ENCODE data around the gene DEAF1. TPM values are rescaled to one million over a fixed set of nuclear protein-coding genes. Genes with fewer than 3 reads are reported as not detected.
"Not testable (repeated sequence)": the region's sequence is repeated elsewhere in the genome, so short reads cannot be mapped to it uniquely, and the experiment has no call there.

DEAF1 gene, protein sequence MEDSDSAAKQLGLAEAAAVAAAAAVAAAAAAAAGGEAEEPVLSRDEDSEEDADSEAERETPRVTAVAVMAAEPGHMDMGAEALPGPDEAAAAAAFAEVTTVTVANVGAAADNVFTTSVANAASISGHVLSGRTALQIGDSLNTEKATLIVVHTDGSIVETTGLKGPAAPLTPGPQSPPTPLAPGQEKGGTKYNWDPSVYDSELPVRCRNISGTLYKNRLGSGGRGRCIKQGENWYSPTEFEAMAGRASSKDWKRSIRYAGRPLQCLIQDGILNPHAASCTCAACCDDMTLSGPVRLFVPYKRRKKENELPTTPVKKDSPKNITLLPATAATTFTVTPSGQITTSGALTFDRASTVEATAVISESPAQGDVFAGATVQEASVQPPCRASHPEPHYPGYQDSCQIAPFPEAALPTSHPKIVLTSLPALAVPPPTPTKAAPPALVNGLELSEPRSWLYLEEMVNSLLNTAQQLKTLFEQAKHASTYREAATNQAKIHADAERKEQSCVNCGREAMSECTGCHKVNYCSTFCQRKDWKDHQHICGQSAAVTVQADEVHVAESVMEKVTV
- 10 to 100 TPM; 15.8 to 28.0 TPM for total RNA-seq

- intact Hi-C loops (cut with DNase I), result no loop called here
- ATAC-seq, result peak; percentile 87
- WGBS, 2 donors, result 3 to 20% methylated on average over 1 to 72 of the region's 103 CpGs
Measured at GRCh38 chr11:694563-695287, at the start of gene DEAF1. Gene DEAF1 (minus strand): TSS chr11:695222. CDS start chr11:695047, 175 bp downstream.

GRCh38 chr11:742571-743201, 47.7 kb upstream of the DEAF1 start:
- peaks cover 11% of the 10 kb centered on the region for H3K4me1 ChIP-seq
- no peak overlapping the region for H3K4me3 ChIP-seq
- 92 to 97% methylated on average over 3 to 4 of the region's 4 CpGs for WGBS, 2 donors
- H3K36me3 ChIP-seq (replicated peaks in 1 of 2; ENCODE audit: insufficient read depth in 1 of 2, low read depth in 2 of 2), result no peaks in the 10 kb centered on the region
- intact Hi-C loops (cut with DNase I), result no loop called here
- ATAC-seq, result no peak
- H3K27me3 ChIP-seq, result no peaks in the 10 kb centered on the region
- no peak for DNase-seq
- no peak overlapping the region for H3K27ac ChIP-seq
- H3K9me3 ChIP-seq, result no peaks in the 10 kb centered on the region
- TF ChIP-seq CTCF (IDR thresholded peaks at IDR 0.05), result no peak
- TF ChIP-seq POLR2A (IDR thresholded peaks at IDR 0.05), result no peak

More at GRCh38 chr11:694563-695287, at the start of gene DEAF1:
- DNase-seq, result peak; percentile 99
- Histone ChIP-seq H3K27ac (peak within 1 kb of the TSS; percentile 94 to 99 (median 97)), H3K4me1 (peaks cover 40% of the 10 kb centered on the region), H3K36me3 (replicated peaks in 1 of 2; ENCODE audit: insufficient read depth in 1 of 2, low read depth in 2 of 2) (no peaks in the 10 kb centered on the region), H3K4me3 (peak within 1 kb of the TSS; percentile 46 to 80), H3K9me3 (no peaks in the 10 kb centered on the region), H3K27me3 (no peaks in the 10 kb centered on the region)
- no peak for TF ChIP-seq CTCF (IDR thresholded peaks at IDR 0.05)
- no peak for TF ChIP-seq POLR2A (IDR thresholded peaks at IDR 0.05)

GRCh38 chr11:742156-742546, 47.1 kb upstream of the DEAF1 start:
- intact Hi-C loops (cut with DNase I), result no loop called here
- WGBS, 2 donors, result 92 to 95% methylated on average over 3 of the region's 3 CpGs
- H3K4me1 ChIP-seq, result peaks cover 10% of the 10 kb centered on the region
- DNase-seq (no peak), ATAC-seq (no peak)
- no peaks in the 10 kb centered on the region for H3K27me3 ChIP-seq
- H3K9me3 ChIP-seq, result no peaks in the 10 kb centered on the region
- H3K27ac ChIP-seq, result no peak overlapping the region
- no peak overlapping the region for H3K4me3 ChIP-seq
- H3K36me3 ChIP-seq (replicated peaks in 1 of 2; ENCODE audit: insufficient read depth in 1 of 2, low read depth in 2 of 2), result no peaks in the 10 kb centered on the region
- TF ChIP-seq CTCF (IDR thresholded peaks at IDR 0.05) (no peak), POLR2A (IDR thresholded peaks at IDR 0.05) (no peak)

GRCh38 chr11:737899-738298, 42.9 kb upstream of the DEAF1 start:
- H3K27me3 ChIP-seq; H3K4me1 ChIP-seq; H3K9me3 ChIP-seq; intact Hi-C loops (cut with DNase I); H3K4me3 ChIP-seq; ATAC-seq; H3K27ac ChIP-seq; DNase-seq; H3K36me3 ChIP-seq (replicated peaks in 1 of 2; ENCODE audit: insufficient read depth in 1 of 2, low read depth in 2 of 2): not testable (repeated sequence)
- WGBS, 2 donors, result 59 to 62% methylated on average over 10 of the region's 10 CpGs

DNA sequence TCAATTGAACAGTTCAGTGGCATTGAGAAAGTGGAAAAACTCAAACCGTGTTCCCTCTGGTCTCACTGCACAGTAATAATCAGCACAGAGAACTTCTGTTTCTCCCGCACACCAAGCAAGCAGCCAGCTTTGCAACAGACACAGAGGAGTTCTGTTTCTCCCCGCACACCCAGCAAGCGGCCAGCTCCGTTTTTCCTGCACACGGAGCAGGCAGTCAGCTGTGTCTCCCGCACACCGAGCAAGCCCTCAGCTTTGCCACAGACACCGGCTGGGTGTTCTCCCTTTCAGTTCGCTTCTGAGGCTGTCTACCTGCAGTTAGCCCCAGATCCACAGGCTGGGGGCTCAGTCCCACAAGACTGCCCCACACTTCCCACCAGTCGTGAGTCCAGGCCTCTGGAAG, 42.3 kb upstream of the DEAF1 start:
- Histone ChIP-seq H3K9me3 (no peaks in the 10 kb centered on the region), H3K27ac (no peak overlapping the region), H3K4me1 (no peaks in the 10 kb centered on the region), H3K27me3 (no peaks in the 10 kb centered on the region), H3K4me3 (no peak overlapping the region), H3K36me3 (replicated peaks in 1 of 2; ENCODE audit: insufficient read depth in 1 of 2, low read depth in 2 of 2) (no peaks in the 10 kb centered on the region)
- TF ChIP-seq POLR2A (IDR thresholded peaks at IDR 0.05) (no peak), CTCF (IDR thresholded peaks at IDR 0.05) (no peak)
- intact Hi-C loops (cut with DNase I), result no loop called here
- WGBS, 2 donors, result 55 to 66% methylated on average over 11 of the region's 11 CpGs
- ATAC-seq (no peak), DNase-seq (no peak)

- H3K4me1 ChIP-seq; ATAC-seq; H3K27me3 ChIP-seq; H3K27ac ChIP-seq; H3K4me3 ChIP-seq; DNase-seq; H3K36me3 ChIP-seq (replicated peaks in 1 of 2; ENCODE audit: insufficient read depth in 1 of 2, low read depth in 2 of 2); intact Hi-C loops (cut with DNase I); H3K9me3 ChIP-seq: not testable (repeated sequence)
- 79 to 90% methylated on average over 17 of the region's 26 CpGs for WGBS, 2 donors
Measured at GRCh38 chr11:734541-734940, 39.5 kb upstream of the DEAF1 start.

Measured in body of pancreas (tissue), 4 donors.